HG03439 (cell line): ENCODE measurements around the gene NOP58.
"Not testable (repeated sequence)": the region's sequence is repeated elsewhere in the genome, so short reads cannot be mapped to it uniquely, and the experiment has no call there.

Source experiments
- ATAC-seq: cut with Tn5 transposase; IDR thresholded peaks from one replicate; pipeline ENCODE4 v1.9.1; 2021; ENCODE audit warnings: mild to moderate bottlenecking, moderate library complexity; ENCODE audit not compliant: unreplicated experiment

Gene NOP58

GRCh38 chr2:202306034-202306433 is 40.5 kb downstream of the NOP58 start:
- ATAC-seq = no peak

GRCh38 chr2:202307690-202308089 is 42.1 kb downstream of the NOP58 start:
- no peak for ATAC-seq

GRCh38 chr2:202311823-202312388 is 46.3 kb downstream of the NOP58 start:
- no peak for ATAC-seq

DNA sequence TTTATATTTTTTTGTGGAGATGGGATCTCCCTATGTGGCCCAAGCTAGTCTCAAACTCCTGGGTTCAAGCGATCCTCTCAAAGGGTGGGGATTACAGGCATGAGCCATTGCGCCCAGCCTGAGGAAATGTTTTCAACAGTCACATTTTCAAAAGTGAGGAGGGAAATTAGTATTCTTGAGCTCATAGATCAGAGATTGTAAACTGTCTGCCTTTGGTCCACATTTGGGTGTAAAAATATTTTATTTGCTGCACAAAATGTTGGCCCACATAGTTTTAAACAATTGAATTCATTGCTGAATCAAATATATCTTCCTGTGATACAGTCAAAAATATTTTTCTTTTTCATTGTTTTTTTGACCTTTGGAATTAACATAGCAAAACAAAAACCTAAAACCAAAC is 48.6 kb downstream of the NOP58 start:
- no peak for ATAC-seq

GRCh38 chr2:202317080-202317857 is 51.7 kb downstream of the NOP58 start:
- ATAC-seq = no peak

DNA sequence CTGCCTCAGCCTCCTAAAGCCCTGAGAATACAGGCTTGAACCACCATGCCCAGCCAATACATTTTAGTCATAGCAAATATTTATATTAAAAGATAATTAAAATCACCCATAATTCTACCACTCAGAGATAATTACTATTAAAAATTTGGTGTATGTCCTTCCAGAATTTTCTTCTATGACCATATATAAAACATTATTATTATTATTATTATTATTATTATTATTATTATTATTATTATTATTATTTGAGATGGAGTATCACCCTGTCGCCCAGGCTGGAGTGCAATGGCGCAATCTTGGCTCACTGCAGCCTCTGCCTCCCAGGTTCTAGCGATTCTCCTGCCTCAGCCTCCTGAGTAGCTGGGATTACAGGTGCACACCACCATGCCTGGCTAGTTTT is 54.8 kb downstream of the NOP58 start:
- ATAC-seq = not testable (repeated sequence)

DNA sequence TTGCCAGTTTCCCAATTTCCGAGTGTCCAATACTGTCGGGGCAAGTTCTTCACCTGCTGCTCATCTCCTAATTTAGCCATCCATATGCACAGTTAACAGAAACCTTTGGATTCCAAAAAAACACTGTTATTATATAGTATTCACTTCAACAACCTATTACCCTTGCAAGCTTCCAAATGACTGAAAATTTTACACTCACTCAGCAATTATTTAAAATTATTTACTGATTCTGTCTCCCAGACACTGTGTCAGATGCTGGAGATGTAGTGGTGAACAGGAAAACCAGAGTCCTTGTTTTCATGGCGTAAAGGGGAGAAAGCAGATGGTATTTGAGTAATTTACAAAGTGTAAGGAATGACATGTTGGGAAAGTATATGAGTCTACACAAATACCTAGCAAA is 56.9 kb downstream of the NOP58 start:
- no peak for ATAC-seq

DNA sequence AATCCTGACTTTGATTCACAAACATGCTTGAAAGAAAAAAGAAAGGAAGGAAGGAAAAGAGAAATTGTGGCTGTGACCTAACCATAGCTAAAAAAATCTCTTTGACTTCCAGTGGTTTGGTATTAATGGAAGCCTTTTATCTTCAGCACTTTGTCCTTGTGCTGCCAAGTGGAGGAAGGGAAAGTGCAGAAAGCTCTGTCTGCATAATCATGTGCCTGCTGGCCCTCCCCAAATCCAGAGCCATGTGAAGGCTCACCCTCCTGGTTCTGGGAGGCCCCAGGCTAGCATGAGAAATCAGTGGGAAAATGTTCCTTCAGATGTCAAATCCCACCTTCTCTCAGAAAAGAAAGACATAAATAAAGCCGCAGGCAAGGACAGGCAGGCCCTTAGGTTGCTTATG is 62.3 kb downstream of the NOP58 start:
- ATAC-seq = no peak

- no peak for ATAC-seq
Observed at GRCh38 chr2:202335791-202336467, 70.4 kb downstream of the NOP58 start.

DNA sequence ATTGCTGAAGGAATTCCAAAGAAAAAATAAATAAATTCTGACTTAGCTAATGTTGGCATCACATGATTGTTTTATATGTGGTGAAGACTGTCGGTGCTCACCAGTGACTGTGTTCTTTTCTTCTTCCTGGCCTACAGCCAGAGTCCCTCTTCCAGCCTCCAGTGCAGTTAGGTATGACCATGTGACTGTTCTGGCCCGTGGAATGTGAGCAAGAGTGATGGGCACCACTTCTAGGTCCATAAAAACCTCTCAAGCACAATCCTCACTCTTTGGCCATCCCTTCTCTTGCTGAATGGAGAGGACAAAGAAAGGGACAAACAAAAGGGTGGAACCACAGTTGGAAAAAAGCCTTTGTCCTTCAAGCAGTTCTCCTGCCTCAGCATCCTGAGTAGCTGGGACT is 71.6 kb downstream of the NOP58 start:
- ATAC-seq = no peak

- ATAC-seq = no peak
Observed at GRCh38 chr2:202337706-202338346, 72.3 kb downstream of the NOP58 start.

GRCh38 chr2:202339071-202339870 is 73.7 kb downstream of the NOP58 start:
- ATAC-seq = no peak

GRCh38 chr2:202344178-202344577 is 78.6 kb downstream of the NOP58 start:
- no peak for ATAC-seq

- ATAC-seq = no peak
Observed at GRCh38 chr2:202346180-202346579, 80.6 kb downstream of the NOP58 start.
